IPS DF 4.7 (cell line): ENCODE data around the gene OR13J1.

ENCODE experiments used
- DNase-seq: peaks from one replicate; pipeline ENCODE4 v3.0.0-alpha.2; 2013; ENCODE audit warnings: low spot score; ENCODE audit errors: extremely low read depth

Gene OR13J1

DNA sequence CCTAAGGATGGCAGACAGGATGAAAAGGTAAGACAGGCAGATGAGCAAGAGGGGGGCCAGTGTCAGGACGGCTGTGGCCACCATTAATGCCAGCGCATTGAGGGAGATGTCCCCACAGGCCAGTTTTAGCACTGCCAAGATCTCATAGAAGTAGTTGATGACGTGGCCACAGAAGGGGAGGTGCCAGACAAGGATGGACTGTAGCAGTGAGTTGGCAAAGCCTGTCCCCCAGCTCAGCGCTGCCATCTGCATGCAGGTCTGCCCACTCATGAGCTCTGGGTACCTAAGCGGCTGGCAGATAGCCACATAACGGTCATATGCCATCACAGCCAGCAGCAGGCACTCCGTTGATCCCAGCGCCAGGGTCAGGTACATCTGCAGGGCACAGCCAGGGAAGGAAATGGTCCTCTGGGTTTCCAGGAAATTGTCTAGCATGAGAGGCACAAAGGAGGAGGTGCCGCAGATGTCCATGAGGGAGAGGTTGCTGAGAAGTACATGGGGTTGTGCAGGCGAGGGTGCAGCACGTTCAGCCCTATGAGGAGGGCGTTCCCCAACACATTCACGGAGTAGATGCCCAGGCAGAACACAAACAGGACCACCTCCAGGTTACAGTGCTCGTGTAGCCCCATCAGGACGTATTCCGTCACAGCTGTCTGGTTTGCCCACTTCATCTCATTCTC, 10.8 kb downstream of the OR13J1 start:
- DNase-seq, result no peak

- no peak for DNase-seq
Observed at GRCh38 chr9:35858458-35858857, 11.7 kb downstream of the OR13J1 start.

GRCh38 chr9:35856882-35857281, 13.3 kb downstream of the OR13J1 start:
- no peak for DNase-seq

DNA sequence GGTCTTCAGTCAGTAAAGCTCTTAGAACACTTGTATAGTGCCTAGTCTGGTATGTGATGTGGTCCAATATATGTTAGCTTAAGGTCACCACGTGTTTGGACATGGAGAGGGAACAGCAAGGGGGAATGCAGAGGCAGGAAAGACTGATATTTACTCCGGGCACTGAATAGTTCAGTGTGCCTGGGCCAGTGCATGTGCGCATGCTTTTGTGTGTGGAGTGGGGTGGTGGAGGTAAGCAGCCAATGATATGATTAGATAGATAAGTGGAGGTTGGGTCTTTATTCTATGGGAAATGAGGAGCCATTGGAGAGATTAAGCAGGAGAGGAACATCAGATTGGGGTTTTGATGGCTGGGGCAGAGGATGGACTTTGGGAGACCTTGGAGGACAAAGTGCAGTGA, 14.0 kb downstream of the OR13J1 start:
- DNase-seq, result no peak

DNA sequence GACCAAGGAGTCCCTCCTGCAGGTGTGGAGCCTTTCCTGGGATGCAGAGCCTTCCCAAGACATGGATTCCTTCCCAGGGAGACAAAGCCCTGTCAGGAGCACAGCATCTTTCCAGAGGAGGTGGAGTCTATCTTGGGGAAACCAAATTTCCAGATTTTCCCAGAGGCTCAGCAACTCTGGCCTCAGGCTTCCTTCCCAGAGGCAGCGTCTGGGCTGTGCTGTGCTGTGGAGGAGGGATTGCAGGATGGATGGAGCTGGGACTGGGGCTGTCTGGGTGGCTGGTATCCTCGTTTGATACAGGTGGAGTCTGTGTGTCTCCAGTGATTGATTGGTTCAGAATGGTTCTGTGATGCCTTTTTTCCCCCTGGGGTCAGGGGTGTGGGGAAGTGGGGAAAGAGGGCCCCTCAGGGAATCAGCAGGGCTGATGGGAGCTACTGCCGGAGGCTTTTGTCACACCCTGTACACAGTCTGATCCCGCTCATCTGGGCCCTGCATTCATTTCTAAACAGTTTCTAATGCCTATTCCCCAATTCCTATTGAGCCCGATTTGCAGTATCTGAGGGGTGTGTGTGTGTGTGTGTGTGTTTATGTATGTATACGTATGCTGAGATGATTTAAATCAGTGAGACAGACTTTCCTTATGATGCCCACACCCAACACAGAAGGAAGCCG, 16.0 kb downstream of the OR13J1 start:
- no peak for DNase-seq

- DNase-seq, result no peak
Observed at GRCh38 chr9:35852876-35853865, 17.0 kb downstream of the OR13J1 start.

- DNase-seq, result no peak
Observed at GRCh38 chr9:35852267-35852815, 17.9 kb downstream of the OR13J1 start.

- no peak for DNase-seq
Observed at GRCh38 chr9:35847792-35848572, 22.2 kb downstream of the OR13J1 start.

- no peak for DNase-seq
Observed at GRCh38 chr9:35845824-35846771, 24.1 kb downstream of the OR13J1 start.

DNA sequence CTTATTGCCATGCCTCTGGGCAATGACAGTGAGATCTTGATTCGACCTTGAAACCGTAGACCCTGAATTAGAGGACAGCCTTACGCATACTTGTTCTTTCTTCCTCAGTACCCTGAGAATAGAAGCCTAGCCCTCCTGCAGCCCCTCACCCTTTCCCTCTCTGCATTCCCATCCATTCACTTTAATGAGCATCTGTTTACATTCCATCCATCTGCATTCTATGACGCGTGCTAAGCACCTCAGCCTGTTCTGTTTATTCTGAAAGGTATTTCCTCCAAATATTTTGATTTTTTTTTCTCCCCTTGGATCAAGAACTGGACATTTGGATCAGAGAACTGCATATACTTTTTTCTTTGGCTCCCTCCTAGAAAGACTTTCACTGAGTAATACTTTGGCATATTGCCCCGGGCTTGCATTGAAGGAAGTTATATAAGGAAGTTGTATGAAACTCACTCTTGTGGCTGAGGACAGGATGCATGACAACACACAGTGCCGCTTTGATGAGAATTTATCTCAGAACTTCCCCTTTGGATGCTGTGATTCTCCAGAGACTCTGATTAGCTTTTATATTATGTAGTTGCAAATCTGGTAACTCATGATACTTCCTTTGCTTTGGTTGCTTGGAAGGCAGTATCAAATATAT, 25.5 kb downstream of the OR13J1 start:
- no peak for DNase-seq

GRCh38 chr9:35842795-35843194, 27.4 kb downstream of the OR13J1 start:
- no peak for DNase-seq

GRCh38 chr9:35842020-35842745, 28.0 kb downstream of the OR13J1 start:
- no peak for DNase-seq

- no peak for DNase-seq
Observed at GRCh38 chr9:35841645-35841900, 28.6 kb downstream of the OR13J1 start.

DNA sequence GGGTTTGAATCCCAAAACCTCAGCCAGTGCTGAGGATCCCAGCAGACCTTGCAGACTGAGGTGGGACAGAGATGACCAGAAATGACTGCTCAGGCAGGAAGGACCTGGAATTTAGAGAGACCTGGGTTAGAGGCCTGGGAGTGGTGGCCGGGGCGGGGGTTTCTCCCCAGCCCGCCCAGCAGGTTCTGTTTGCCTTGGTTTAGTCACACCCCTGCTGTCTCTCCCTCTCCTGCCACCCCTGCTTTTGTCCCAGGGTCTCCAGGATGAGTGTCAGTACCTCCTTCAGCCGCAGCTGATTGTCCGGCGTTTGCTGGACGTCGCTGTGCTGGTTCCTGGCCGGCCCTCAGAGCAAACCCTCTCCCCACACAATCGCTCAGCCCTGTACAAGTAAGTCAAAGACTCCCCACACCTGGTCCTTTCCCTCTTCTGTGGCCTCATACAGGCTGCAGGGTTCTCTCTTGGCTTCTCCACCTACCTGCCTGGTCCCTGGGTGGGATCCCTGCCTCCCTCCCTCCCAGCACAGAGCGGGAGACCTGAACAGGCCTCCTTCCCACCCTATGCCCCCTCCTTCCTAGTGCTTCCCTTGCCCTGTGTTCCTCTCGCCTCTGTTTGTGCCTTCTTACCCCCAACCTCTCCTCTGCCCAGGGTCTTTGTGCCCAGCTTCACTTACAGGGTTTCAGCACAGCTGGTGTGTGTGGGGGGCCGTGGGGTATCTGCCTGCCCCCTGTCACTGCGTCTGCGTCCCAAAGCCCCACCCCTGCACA, 29.1 kb downstream of the OR13J1 start:
- DNase-seq, result no peak

DNA sequence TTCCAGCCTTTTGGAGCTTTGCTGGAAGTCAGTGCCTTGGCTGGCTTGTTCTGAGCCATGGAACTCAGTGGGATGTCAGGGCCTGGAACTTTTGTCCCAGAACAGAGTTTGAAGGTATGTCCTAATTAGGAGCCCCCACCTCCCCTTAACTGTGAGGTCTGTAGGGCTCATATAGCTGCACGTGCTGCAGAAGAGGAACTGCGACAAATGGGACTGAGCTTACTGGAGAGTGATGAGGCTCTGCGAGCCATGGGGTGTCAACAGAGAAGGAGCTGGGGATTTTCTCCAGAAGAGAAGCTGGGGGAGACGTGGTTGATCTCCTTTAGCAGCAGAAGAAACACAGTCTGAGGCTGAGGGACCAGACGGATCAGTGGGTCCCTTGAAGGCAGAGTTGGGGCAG, 30.3 kb downstream of the OR13J1 start:
- no peak for DNase-seq

DNA sequence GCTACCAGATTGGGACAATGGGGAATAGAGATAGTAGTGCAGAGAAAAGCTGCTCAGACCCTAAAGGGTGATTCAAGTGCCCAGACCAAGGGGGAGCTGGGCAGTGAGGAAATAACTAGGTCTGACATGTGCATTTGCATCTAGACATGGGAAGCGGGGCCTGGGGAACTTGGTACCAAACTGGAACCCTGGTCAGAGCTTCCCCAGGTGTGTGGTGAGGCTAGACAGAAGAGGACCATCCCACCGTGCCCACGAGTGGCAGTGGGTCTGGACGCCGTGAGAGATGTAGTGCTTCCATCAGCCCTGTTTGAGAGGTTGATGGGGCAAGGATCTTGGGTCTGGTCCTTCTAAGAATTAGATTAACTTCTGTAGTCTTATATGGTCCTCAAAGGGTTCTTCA, 33.6 kb downstream of the OR13J1 start:
- DNase-seq, result no peak

DNA sequence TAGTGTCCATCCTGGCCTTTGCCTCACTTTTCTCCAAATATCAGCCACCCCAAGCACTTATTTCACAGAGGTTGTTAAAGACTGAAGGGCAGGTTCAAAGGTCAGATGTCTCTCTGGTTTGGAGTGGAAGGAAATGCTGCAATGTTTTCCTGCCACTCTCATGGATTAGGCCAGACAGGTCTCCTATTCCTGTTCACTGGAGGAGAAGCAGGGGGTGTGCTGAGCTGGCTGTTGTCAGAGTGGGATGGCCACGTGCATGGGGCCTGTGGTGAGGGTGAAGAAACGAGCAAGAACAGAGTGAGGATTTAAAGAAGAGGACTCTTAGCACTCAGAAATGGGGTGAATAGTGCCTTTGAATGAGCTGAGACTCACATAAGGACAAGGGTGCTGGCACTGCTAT, 34.4 kb downstream of the OR13J1 start:
- DNase-seq, result no peak

DNA sequence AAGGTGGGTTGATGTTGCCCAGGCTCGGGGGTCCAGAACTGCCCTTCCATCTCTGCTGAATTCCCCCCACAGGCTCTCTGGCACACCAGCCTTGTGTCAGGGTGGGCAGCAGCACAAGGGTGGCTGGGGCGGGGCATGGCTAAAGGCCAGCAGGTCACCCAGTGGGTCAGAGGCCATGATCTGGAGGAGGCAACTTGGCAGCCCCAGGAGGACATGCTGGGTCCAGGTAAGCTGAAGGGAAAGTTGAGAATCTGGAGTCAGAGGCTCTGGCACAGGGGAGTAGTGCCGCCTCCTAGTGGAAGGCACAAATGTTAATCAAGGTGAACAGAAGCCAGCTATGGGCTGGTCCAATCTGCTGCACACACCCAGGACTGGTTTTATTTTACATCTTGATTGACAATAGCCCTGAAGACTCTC, 35.0 kb downstream of the OR13J1 start:
- no peak for DNase-seq
